GM18499 (cell line): Measurements from ENCODE around the gene ATP8A1.

Source experiments
- ATAC-seq: cut with Tn5 transposase; IDR thresholded peaks from one replicate; pipeline ENCODE4 v1.9.1; 2021; ENCODE audit warnings: moderate number of reproducible peaks; ENCODE audit not compliant: insufficient read depth, unreplicated experiment

The ATP8A1 gene

GRCh38 chr4:42579903-42580302 lies 77.0 kb downstream of the ATP8A1 start:
- ATAC-seq, result no peak

DNA sequence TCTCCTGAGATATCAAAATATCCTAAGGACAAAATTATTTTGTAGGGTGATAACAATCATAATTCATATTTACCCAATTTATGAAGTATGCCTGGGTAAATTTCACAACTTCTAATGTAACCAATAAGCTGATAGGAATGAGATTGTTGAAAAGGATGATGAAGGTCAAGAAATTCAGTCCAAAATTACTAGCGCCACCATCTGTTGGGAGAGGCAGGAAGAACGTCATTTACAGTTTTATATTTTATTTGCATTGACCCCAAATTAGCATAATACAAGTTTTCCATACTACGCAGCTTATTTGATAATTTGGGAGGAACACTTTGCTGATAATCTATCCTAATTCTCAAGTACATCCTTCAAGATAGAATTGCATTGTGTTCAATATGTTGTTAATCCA lies 78.7 kb downstream of the ATP8A1 start:
- no peak for ATAC-seq

DNA sequence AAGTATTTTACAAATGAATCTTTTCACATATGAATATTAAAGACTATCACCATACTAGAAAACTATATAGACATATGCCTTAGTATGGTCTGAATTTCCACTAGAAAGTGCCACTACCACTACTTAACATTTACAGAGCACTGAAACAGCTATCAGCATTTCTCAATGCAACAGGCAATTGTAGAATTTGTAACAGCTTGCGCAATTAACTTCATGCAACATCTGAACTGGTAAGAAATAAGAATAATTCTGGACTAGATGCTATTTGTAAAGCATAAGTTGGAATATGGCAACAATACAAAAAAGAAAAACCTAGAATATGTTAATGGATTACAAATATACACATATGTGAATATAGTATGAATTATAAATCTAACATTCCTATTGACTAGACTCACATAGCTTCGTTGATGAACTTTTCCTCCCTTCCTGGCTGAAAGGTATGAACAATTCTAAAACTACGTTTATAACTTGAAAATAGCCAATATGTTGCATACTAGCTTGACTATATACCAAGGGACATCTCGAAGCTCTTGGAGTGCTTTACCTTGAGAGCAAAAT lies 82.0 kb downstream of the ATP8A1 start:
- ATAC-seq, result no peak

DNA sequence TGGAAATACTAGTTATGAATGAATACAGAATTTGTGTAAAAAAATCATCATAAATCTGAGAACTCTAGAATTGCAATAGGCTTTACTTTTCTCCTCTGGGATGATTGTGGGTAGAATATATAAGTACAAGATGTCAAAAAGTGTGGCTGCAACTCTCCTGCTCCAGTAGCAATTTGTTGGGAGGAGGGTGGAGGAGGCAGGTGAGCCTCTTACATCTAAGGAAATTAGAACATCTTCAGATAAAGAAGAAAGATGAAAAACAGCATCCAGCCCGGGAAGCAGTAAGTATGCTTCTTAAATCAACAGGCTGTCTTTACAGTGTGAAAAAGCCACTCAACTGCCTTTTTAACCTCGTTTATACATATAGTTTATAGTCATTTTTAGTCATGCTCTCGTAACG lies 83.7 kb downstream of the ATP8A1 start:
- ATAC-seq, result no peak

GRCh38 chr4:42570221-42570620 lies 86.7 kb downstream of the ATP8A1 start:
- no peak for ATAC-seq

GRCh38 chr4:42568610-42569207 lies 88.2 kb downstream of the ATP8A1 start:
- ATAC-seq, result peak; percentile 95

DNA sequence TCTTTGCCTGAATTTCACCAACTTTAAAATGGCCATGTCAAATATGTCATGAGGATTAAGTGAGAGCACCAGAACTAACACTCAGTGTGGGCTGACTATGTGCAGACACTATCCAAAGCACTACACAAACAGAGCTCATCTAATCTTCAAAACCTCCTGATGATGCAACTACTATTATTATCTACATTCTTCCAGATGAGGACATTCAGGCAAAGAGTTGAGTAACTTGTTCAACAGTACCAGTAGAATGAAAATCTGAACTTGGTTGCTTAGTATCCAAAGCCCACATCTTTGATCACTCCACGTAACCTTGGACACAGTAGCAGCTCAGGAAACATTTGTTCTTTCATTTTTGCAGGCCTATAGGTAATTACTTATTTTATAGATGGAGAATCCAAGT lies 90.1 kb downstream of the ATP8A1 start:
- ATAC-seq, result no peak

DNA sequence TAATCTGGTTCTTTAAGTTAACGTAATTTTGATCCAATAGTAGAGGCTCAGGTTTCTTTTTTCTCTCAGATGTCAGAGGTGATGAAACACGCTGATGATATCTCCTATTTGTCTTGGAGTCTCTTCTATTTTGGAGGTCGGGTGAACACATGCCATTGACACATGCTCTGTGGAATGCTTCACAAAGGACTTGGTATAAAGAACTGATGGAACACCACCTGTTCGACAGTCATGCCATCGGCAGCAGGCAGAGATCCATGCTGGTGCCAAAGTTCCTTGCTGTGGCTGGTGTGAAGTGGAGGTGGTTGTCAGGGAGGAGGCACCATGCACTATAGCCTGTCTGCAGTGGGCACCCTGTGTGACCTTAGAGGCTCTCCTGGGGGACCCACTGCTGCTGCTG lies 94.9 kb downstream of the ATP8A1 start:
- no peak for ATAC-seq

DNA sequence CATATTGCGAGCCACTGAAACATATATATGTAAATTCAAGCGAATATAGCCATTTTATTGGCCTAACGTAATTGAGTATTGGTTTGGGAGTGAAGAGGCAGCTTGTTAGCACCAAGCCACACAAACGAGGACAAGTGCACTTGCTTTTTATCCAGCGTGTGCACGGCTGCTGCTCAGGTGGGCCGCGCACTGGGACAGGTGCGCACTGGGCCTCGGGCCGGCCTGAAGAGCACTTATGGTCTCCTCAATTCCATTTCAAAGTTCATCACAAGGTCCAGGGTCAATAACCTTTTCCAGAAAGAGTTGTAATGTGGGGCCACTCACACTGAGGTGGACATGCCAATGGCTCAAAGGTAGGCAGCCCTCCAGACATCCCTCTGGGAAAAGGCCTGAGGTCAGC lies 95.9 kb downstream of the ATP8A1 start:
- ATAC-seq, result no peak

DNA sequence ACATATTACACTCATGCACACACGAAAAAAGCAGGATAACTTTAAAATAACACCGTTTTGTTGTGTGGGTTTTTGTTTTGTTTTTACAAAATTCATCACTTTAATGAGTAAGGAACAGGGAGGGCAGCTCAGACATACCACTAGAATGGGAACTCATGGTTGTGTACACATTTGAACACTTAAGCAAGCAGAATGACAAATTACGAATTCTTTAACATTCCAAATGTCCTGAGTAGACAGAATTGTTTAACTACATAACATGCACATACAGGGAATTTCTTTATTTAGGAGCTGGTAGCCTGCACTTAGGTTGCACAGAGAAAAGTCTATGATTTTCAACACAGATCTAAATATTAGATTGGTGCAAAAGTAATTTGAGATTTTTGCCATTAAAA lies 96.4 kb downstream of the ATP8A1 start:
- no peak for ATAC-seq

GRCh38 chr4:42558156-42558555 lies 98.7 kb downstream of the ATP8A1 start:
- ATAC-seq, result no peak

- ATAC-seq, result no peak
Observed at GRCh38 chr4:42555828-42556227, 101.1 kb downstream of the ATP8A1 start.

DNA sequence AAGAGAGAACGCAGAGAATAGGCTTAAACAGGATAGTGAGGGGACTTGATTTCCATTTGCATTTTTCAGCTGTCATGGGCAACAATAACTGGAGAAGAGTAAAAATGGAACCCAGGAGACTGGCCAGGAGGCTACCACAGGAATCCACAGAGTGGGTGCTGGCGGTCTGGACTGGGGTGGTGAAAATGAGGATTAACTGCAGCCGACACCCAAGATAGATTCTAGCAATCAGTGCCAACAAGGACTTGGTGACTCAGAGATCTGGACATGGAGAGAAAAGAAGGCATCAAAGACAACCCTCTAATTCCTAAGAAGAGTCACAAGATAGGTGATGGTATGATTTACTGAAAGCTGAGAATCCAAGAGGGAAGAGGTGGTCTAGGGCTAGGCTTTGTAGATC lies 102.8 kb downstream of the ATP8A1 start:
- no peak for ATAC-seq

- no peak for ATAC-seq
Observed at GRCh38 chr4:42549896-42550295, 107.0 kb downstream of the ATP8A1 start.

DNA sequence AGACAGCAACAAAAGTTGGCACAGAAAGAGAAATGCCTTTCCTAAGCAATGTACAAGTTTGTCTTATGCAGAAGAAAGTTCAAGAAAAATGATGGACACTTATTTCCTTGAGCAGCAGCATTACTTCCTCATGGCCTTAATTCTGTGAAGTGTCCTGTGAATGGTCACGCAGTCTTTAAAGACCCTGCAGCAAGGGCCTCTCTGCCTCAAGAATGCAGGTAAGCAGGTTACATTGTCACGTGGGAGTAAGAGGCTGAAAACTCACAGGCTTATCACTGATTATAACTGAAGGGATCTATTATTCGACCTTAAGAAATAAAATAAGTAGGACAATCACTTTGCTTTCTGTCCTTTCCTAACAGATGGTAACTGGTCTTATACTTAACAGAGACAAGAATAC lies 109.1 kb downstream of the ATP8A1 start:
- ATAC-seq, result no peak

- ATAC-seq, result no peak
Observed at GRCh38 chr4:42543762-42544161, 113.1 kb downstream of the ATP8A1 start.

- no peak for ATAC-seq
Observed at GRCh38 chr4:42543126-42543525, 113.8 kb downstream of the ATP8A1 start.

DNA sequence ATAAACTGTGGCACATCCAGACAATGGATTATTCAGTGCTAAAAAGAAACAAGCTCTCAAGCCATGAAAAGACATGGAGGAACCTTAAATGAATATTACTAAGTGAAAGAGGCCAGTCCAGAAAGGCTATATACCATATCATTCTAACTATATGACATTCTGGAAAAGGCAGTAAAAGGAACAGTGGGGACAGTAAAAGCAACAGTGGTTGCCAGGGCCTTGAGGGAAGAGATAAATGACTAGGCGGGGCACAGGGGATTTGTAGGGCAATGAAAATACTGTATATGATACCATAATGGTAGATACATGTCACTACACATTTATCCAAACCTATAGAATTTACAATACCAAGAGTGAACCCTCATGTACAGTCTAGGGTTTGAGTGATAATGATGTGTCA lies 115.3 kb downstream of the ATP8A1 start:
- ATAC-seq, result no peak

DNA sequence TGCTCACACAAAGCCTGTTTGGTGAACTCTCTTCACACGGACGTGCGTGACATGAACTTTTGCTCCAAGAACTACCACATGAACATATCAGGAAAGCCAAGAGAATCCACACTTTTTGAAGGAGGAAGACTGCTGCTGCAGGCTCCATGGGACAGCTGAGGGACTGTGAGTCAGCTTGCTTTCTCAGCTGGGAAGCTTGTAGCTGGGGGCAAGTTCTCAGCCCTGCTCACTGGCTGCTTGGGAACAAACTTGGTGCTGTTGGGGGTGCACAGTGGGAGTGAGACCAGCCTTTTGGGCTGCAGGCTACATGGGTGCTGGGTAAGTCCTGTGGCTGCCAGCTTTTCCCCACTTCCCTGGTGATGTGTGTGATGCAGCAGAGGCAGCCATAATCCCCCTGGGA lies 123.9 kb downstream of the ATP8A1 start:
- ATAC-seq, result no peak

DNA sequence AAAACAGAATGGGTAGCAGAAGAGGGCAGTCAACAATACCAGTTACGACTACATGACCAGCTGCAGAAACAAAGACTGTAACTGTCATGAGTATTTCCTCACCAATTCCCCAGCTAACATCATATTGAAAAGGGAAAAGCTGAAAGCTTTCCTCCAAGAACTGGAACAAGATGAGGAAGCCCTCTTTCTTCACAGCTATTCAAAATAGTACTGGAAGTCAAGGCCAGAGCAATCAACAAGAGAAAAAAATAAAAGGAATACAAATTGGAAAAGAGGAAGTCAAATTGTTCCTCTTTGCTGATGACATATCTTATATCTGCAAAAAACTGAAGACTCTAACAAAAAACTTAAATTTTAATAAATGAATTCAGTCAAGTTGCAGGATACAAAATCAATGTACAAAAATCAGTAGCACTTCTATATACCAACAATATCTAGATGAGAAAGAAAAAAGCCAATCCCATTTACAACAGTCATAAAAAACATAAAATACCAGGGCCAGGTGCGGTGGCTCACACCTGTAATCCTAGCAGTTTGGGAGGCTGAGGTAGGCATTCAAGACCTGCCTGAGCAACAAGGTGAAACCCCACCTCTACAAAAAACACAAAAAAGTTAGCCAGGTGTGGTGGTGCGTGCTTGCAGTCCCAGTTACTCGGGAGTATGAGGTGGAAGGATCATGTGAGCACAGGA lies 125.4 kb downstream of the ATP8A1 start:
- ATAC-seq, result no peak

DNA sequence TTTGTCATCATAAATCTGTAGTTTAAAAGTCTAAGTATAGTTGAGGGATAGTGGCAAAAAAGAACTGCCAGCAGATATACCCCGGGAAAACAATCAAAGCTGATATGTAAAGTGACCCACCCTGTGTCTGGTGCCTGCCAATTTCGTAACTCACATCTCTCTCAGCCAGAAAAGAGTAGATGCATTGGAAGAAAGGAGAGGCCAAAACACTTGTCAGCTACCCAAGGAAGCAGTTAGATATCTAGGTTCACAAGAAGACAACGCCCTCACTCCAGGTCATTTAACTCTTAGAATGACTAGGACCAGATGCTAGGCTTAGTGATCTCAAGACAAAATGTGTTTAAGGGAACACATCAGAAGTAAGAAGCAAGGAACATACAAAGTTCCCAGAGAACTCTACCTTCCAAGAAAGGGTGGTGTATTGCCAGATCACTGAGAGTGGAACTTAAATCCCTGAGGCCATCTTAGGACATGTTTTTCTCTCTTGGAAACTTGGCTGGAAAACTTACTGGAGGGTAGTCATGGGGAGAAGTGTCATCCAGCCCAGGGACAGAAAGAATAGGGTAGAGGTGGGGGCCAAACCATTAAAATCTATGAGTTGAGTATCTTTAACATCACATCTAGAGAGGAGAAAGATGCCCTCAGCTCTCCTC lies 133.7 kb downstream of the ATP8A1 start:
- ATAC-seq, result no peak
